GM19025 (cell line): Measurements from ENCODE around the gene CMAS.
"Not testable (repeated sequence)": the region's sequence is repeated elsewhere in the genome, so short reads cannot be mapped to it uniquely, and the experiment has no call there.

Source experiments
- ATAC-seq: cut with Tn5 transposase; IDR thresholded peaks from one replicate; pipeline ENCODE4 v1.9.1; 2021; ENCODE audit warnings: mild to moderate bottlenecking, low read depth, moderate library complexity; ENCODE audit not compliant: unreplicated experiment

CMAS gene

GRCh38 chr12:22046090-22046967, at the start of gene CMAS:
Gene CMAS, plus strand, starts transcription at chr12:22046218. Its CDS starts 86 bp downstream, at chr12:22046304.
- ATAC-seq = peak; percentile 83

- ATAC-seq = no peak
Observed at GRCh38 chr12:21998295-21998694, 47.7 kb upstream of the CMAS start.

GRCh38 chr12:21998782-21999181, 47.2 kb upstream of the CMAS start:
- ATAC-seq = no peak

GRCh38 chr12:22002430-22002829, 43.6 kb upstream of the CMAS start:
- no peak for ATAC-seq

- ATAC-seq = not testable (repeated sequence)
Observed at GRCh38 chr12:22007794-22008193, 38.2 kb upstream of the CMAS start.

GRCh38 chr12:22008196-22008595, 37.8 kb upstream of the CMAS start:
- ATAC-seq = no peak

GRCh38 chr12:22014041-22014782, 31.8 kb upstream of the CMAS start:
- no peak for ATAC-seq

- no peak for ATAC-seq
Observed at GRCh38 chr12:22014783-22015144, 31.3 kb upstream of the CMAS start.

- ATAC-seq = no peak
Observed at GRCh38 chr12:22016982-22017381, 29.0 kb upstream of the CMAS start.

- no peak for ATAC-seq
Observed at GRCh38 chr12:22018860-22019259, 27.2 kb upstream of the CMAS start.

GRCh38 chr12:22023489-22023888, 22.5 kb upstream of the CMAS start:
- not testable (repeated sequence) for ATAC-seq

GRCh38 chr12:22029491-22029890, 16.5 kb upstream of the CMAS start:
- no peak for ATAC-seq

- ATAC-seq = no peak
Observed at GRCh38 chr12:22029991-22030390, 16.0 kb upstream of the CMAS start.

- ATAC-seq = no peak
Observed at GRCh38 chr12:22032732-22033131, 13.3 kb upstream of the CMAS start.

GRCh38 chr12:22034709-22035506, 11.1 kb upstream of the CMAS start:
- ATAC-seq = no peak

GRCh38 chr12:22037947-22038346, 8.1 kb upstream of the CMAS start:
- no peak for ATAC-seq

- no peak for ATAC-seq
Observed at GRCh38 chr12:22038734-22039133, 7.3 kb upstream of the CMAS start.

GRCh38 chr12:22039361-22039760, 6.7 kb upstream of the CMAS start:
- no peak for ATAC-seq

- no peak for ATAC-seq
Observed at GRCh38 chr12:22042976-22043669, 2.9 kb upstream of the CMAS start.

GRCh38 chr12:22043943-22044342, 2.1 kb upstream of the CMAS start:
- ATAC-seq = no peak
